K562 (cell line): ENCODE data around the gene DENND6A. TPM values are rescaled to one million over a fixed set of nuclear protein-coding genes. Genes with fewer than 3 reads are reported as not detected.

Experiments used
- ATAC-seq: fragments of 200-7000 bp; cut with Tn5 transposase; 3 replicates; pipeline ENCODE4 v1.9.1; 2020; ENCODE audit warnings: moderate library complexity
- BruUV-seq: library from RNA; stranded (reverse); fragments of 400-500 nt; replicated peaks from 2 replicates; lab custom pipeline; 2021; lab: Mats Ljungman, UMichigan
- CTCF ChIA-PET: fragments of 300-600 bp; formaldehyde crosslinking; extraction: SDS; loops from one replicate; lab custom pipeline; 2021; ENCODE audit warnings: low intra/inter-chr PET ratio; lab: Yijun Ruan, JAX
- POLR2A ChIA-PET: fragments of 300-600, 350-650 bp; sonication (Branson Sonifier 250); formaldehyde crosslinking; extraction: SDS; loops from one replicate; lab custom pipeline; 2021; ENCODE audit warnings: antibody characterized with exemption, inconsistent platforms; lab: Yijun Ruan, JAX
- DNase-seq, 4 experiments: peaks; one replicate each; pipeline versions ENCODE4 v3.0.0 to v3.0.0-alpha.2; 2011 to 2018; ENCODE audit warnings: low spot score in 3 of 4, mixed read lengths in 3 of 4; ENCODE audit errors: extremely low read depth in 1 of 4
- FAIRE-seq: peaks from 2 replicates; lab custom pipeline; 2011; peaks lifted over from hg19 to GRCh38; lab: Jason Lieb, UNC
- H2AFZ ChIP-seq: 2 replicates; pipeline ENCODE4 v1.6.0; 2011; ENCODE audit warnings: low read depth, low read length, control low read depth, inconsistent platforms
- H3K27ac ChIP-seq: fragments of 200-600 bp; 3 replicates; pipeline ENCODE4 v1.8.0; 2011; ENCODE audit warnings: low read depth, mild to moderate bottlenecking, control low read depth, inconsistent platforms, low read length, moderate library complexity, mixed read lengths; ENCODE audit errors: extremely low read depth
- H3K27me3 ChIP-seq, 2 experiments: fragments of 300-600 bp in 1 of 2; 2 replicates in 1 of 2; 3 replicates in 1 of 2; pipeline versions ENCODE4 v1.6.0 to v1.8.0; 2011; ENCODE audit warnings: inconsistent platforms in 2 of 2, low read length in 2 of 2, mild to moderate bottlenecking in 1 of 2, mixed read lengths in 1 of 2, moderate library complexity in 1 of 2; ENCODE audit not compliant: control insufficient read depth in 2 of 2, insufficient read depth in 2 of 2
- H3K36me3 ChIP-seq: fragments of 300-600 bp; 3 replicates; pipeline ENCODE4 v1.8.0; 2011; ENCODE audit warnings: mild to moderate bottlenecking, low read length, inconsistent platforms; ENCODE audit not compliant: control insufficient read depth, insufficient read depth
- H3K4me1 ChIP-seq, 2 experiments: fragments of 200-600 bp in 1 of 2; replicated peaks in 1 of 2; 2 replicates in 1 of 2; 3 replicates in 1 of 2; pipeline versions ENCODE4 v1.5.1 to v1.8.0; 2011; ENCODE audit warnings: inconsistent platforms in 2 of 2, low read length in 2 of 2, mild to moderate bottlenecking in 1 of 2, mixed read lengths in 1 of 2, moderate library complexity in 1 of 2; ENCODE audit not compliant: control insufficient read depth in 2 of 2, insufficient read depth in 2 of 2
- H3K4me2 ChIP-seq: 2 replicates; pipeline ENCODE4 v1.6.1; 2011; ENCODE audit warnings: low read length, control low read depth, inconsistent platforms, mixed read lengths; ENCODE audit not compliant: insufficient read depth
- H3K4me3 ChIP-seq: fragments of 200-600 bp; sonication (generic), shearing (Covaris generic); 2 replicates; pipeline ENCODE4 v1.5.1; 2016; ENCODE audit warnings: control low read depth, inconsistent platforms
- H3K79me2 ChIP-seq: fragments of 200-600 bp; 3 replicates; pipeline ENCODE4 v1.8.0; 2011; ENCODE audit warnings: low read length, inconsistent platforms; ENCODE audit not compliant: control insufficient read depth, insufficient read depth
- H3K9ac ChIP-seq, 2 experiments: 2 replicates each; pipeline versions ENCODE4 v1.6.0 to v1.6.1; 2011; ENCODE audit warnings: low read depth in 2 of 2, low read length in 2 of 2, control low read depth in 1 of 2, inconsistent platforms in 1 of 2, mild to moderate bottlenecking in 1 of 2, mixed read lengths in 1 of 2; ENCODE audit not compliant: insufficient read depth in 1 of 2
- H3K9me1 ChIP-seq: one replicate; pipeline ENCODE4 v1.6.0; 2011; ENCODE audit warnings: inconsistent platforms, mild to moderate bottlenecking, low read length, moderate library complexity; ENCODE audit not compliant: control insufficient read depth, insufficient read depth
- H3K9me3 ChIP-seq: replicated peaks from 2 replicates; pipeline ENCODE4 v1.5.1; 2011; ENCODE audit warnings: low read depth, low read length, inconsistent platforms; ENCODE audit not compliant: control insufficient read depth, insufficient read depth
- H4K20me1 ChIP-seq: replicated peaks from 2 replicates; pipeline ENCODE4 v1.6.1; 2011; ENCODE audit warnings: low read length, inconsistent platforms, mixed read lengths; ENCODE audit not compliant: control insufficient read depth, insufficient read depth
- ARID1B ChIP-seq: fragments of 450-650 bp; IDR thresholded peaks from 2 replicates; pipeline ENCODE4 v1.6.1; 2016; ENCODE audit warnings: antibody characterized with exemption, mild to moderate bottlenecking, inconsistent platforms
- CHD4 ChIP-seq: fragments of 200-600 bp; sonication (generic); IDR thresholded peaks from 3 replicates; pipeline ENCODE4 v1.6.1; 2012; ENCODE audit warnings: low read depth, mild to moderate bottlenecking, mixed read lengths, low read length, inconsistent platforms; ENCODE audit not compliant: insufficient read depth, insufficient replicate concordance, poor library complexity, severe bottlenecking
- LARP7 ChIP-seq: fragments of 450-650 bp; IDR thresholded peaks from 2 replicates; pipeline ENCODE4 v1.6.1; 2016
- MAFF ChIP-seq: IDR thresholded peaks from 2 replicates; pipeline ENCODE4 v1.6.1; 2012; ENCODE audit warnings: low read length, improper control_type of control experiment
- NFYB ChIP-seq: IDR thresholded peaks from 2 replicates; pipeline ENCODE4 v1.6.1; 2011; ENCODE audit warnings: mild to moderate bottlenecking, moderate library complexity; ENCODE audit not compliant: insufficient read length; ENCODE audit errors: extremely low read depth
- XRCC4 ChIP-seq: IDR thresholded peaks from one replicate; pipeline ENCODE4 v1.6.1; 2011; ENCODE audit not compliant: insufficient read depth, insufficient read length; ENCODE audit errors: extremely low read depth
- ZNF134 ChIP-seq: fragments of 250-450 bp; sonication (Bioruptor Pico); conservative IDR thresholded peaks from 2 replicates; pipeline ENCODE4 v1.4.0; 2020
- ZNF584 ChIP-seq: fragments of 200-800 bp; sonication (Bioruptor generic); IDR thresholded peaks from 2 replicates; pipeline ENCODE4 v1.6.1; 2016; ENCODE audit warnings: low read depth, mild to moderate bottlenecking, missing genetic modification characterization, missing compliant biosample characterization
- ZNF766 ChIP-seq: fragments of 200-800 bp; sonication (Bioruptor generic); conservative IDR thresholded peaks from 2 replicates; pipeline ENCODE4 v1.6.1; 2016; ENCODE audit warnings: missing genetic modification characterization, missing compliant biosample characterization
- WGBS: fragments of 100-300 bp; shearing (Covaris generic); methylation state at CpG from one replicate; pipeline ENCODE4 v1.1.6; 2016; ENCODE audit warnings: low coverage, mixed read lengths; ENCODE audit not compliant: insufficient coverage; ENCODE audit errors: missing lambda C conversion rate; 5-methylcytosine and 5-hydroxymethylcytosine counted together
- in situ Hi-C: fragments of 300-500 bp; cut with MboI; formaldehyde crosslinking; loops from 4 replicates; pipeline ENCODE4 v1.15.0; 2018; ENCODE audit warnings: inconsistent platforms, mixed read lengths
- intact Hi-C: fragments of 100-400 bp; cut with micrococcal nuclease; formaldehyde crosslinking; loops from 2 replicates; pipeline ENCODE4 v1.14.2; 2022
- polyA plus RNA-seq, 8 experiments: library from polyadenylated mRNA; depleted of rRNA in 4 of 8; stranded (reverse) in 5 of 8; unstranded in 3 of 8; fragments of >200 nt; fragmentation: Nextera tagmentation in 2 of 8; fragmentation: Illumina TruSeq in 1 of 8; extraction: Ambion mirVana in 2 of 8; extraction: Trizol in 1 of 8; gene quantifications; 2 replicates each; pipeline versions ENCODE4 v1.2.1 to v1.2.3, GENCODE V29; 2011 to 2014; ENCODE audit warnings: inconsistent platforms in 1 of 8, missing spikeins in 1 of 8
- total RNA-seq, 7 experiments: library from RNA; depleted of rRNA in 6 of 7; stranded (reverse); fragments of >200 nt in 6 of 7; fragmentation: Illumina TruSeq in 2 of 7; extraction: Trizol in 2 of 7; gene quantifications; 2 replicates each; pipeline versions ENCODE4 v1.2.1 to v1.2.3, GENCODE V29; 2011 to 2021; ENCODE audit warnings: low replicate concordance in 1 of 7
- TF ChIP-seq, protein P1 (sequence below): sonication (generic); formaldehyde crosslinking; IDR thresholded peaks from 2 replicates; pipeline ENCODE4 v1.8.0; 2023; ENCODE audit warnings: mild to moderate bottlenecking, missing genetic modification reagents
- TF ChIP-seq, protein P2 (sequence below): fragments of 250-450 bp; sonication (Bioruptor Pico); IDR thresholded peaks from 2 replicates; pipeline ENCODE4 v1.4.0; 2020
- TF ChIP-seq, protein P3 (sequence below): sonication (generic); formaldehyde crosslinking; IDR thresholded peaks from 2 replicates; pipeline ENCODE4 v1.4.0; 2020; ENCODE audit warnings: mild to moderate bottlenecking, missing genetic modification reagents

Gene DENND6A
- total and polyA plus RNA-seq, 9 of the 15 experiments (the other 6 are each of a cell fraction or from before 2014, with no cell fraction given), result 1.5 to 12.7 (median 7.1) TPM

DNA sequence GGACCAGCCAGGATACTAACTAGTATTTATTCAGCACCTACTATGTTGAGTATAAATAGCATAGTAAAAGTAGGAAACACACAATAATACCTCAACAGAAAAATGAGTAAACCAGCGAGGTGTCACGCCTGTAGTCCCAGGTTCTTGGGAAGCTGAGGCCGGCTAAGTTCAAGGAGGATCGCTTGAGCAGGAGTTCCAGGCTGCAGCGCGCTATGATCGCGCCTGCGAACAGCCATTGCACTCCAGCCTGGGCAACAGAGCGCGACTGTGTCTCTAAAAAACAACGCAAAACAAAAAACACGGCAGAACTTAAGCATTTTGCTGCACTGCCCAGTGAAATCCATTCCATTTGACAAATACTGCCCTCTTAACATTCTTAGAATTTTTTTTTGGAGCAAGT, 1.3 kb upstream of the DENND6A start:
- Histone ChIP-seq H3K4me2 (no peak overlapping the region), H3K79me2 (peaks cover 36% of the 10 kb centered on the region), H3K9ac (0 out of 4 replicates have a peak overlapping the region, but pooled peaks of 1 of the 2 experiments have one; percentile 65), H3K9me1 (no peaks in the 10 kb centered on the region), H3K27me3 (no peaks in the 10 kb centered on the region), H3K4me3 (no peak overlapping the region), H3K4me1 (peaks cover 4 to 7% of the 10 kb centered on the region in 2 experiments; a peak in 3 of 5 replicates), H2AFZ (0 out of 2 replicates have a peak overlapping the region, but pooled peaks have one; percentile 78), H4K20me1 (no peaks in the 10 kb centered on the region), H3K27ac (no peak overlapping the region), H3K9me3 (no peaks in the 10 kb centered on the region), H3K36me3 (no peaks in the 10 kb centered on the region)
- CTCF ChIA-PET, result no interaction called here
- POLR2A ChIA-PET, result interaction anchor here (0.7 kb wide), 1 partner anchor 96 kb away, joined by 3 read pairs; no protein-coding TSS in a partner anchor
- no peak for FAIRE-seq
- 91% methylated on average over 11 of the region's 13 CpGs for WGBS
- BruUV-seq, result no TSS peak
- intact Hi-C loops (loop anchor here (5.0 kb wide), 2 partner anchors 63 to 97 kb away; partner anchors contain the start of genes ARF4 and SLMAP), in situ Hi-C loops (no loop called here)
- ATAC-seq, result no peak
- no peak for DNase-seq
- TF ChIP-seq ZNF766 (CRISPR knock-in tag) (no peak), NFYB (no peak), XRCC4 (no peak), ZNF584 (CRISPR knock-in tag) (no peak), LARP7 (no peak), MAFF (no peak), CHD4 (no peak), ZNF134 (CRISPR knock-in tag) (no peak), ARID1B (no peak)
- TF ChIP-seq, protein P1, sequence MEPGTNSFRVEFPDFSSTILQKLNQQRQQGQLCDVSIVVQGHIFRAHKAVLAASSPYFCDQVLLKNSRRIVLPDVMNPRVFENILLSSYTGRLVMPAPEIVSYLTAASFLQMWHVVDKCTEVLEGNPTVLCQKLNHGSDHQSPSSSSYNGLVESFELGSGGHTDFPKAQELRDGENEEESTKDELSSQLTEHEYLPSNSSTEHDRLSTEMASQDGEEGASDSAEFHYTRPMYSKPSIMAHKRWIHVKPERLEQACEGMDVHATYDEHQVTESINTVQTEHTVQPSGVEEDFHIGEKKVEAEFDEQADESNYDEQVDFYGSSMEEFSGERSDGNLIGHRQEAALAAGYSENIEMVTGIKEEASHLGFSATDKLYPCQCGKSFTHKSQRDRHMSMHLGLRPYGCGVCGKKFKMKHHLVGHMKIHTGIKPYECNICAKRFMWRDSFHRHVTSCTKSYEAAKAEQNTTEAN, result no peak
- TF ChIP-seq, protein P2, sequence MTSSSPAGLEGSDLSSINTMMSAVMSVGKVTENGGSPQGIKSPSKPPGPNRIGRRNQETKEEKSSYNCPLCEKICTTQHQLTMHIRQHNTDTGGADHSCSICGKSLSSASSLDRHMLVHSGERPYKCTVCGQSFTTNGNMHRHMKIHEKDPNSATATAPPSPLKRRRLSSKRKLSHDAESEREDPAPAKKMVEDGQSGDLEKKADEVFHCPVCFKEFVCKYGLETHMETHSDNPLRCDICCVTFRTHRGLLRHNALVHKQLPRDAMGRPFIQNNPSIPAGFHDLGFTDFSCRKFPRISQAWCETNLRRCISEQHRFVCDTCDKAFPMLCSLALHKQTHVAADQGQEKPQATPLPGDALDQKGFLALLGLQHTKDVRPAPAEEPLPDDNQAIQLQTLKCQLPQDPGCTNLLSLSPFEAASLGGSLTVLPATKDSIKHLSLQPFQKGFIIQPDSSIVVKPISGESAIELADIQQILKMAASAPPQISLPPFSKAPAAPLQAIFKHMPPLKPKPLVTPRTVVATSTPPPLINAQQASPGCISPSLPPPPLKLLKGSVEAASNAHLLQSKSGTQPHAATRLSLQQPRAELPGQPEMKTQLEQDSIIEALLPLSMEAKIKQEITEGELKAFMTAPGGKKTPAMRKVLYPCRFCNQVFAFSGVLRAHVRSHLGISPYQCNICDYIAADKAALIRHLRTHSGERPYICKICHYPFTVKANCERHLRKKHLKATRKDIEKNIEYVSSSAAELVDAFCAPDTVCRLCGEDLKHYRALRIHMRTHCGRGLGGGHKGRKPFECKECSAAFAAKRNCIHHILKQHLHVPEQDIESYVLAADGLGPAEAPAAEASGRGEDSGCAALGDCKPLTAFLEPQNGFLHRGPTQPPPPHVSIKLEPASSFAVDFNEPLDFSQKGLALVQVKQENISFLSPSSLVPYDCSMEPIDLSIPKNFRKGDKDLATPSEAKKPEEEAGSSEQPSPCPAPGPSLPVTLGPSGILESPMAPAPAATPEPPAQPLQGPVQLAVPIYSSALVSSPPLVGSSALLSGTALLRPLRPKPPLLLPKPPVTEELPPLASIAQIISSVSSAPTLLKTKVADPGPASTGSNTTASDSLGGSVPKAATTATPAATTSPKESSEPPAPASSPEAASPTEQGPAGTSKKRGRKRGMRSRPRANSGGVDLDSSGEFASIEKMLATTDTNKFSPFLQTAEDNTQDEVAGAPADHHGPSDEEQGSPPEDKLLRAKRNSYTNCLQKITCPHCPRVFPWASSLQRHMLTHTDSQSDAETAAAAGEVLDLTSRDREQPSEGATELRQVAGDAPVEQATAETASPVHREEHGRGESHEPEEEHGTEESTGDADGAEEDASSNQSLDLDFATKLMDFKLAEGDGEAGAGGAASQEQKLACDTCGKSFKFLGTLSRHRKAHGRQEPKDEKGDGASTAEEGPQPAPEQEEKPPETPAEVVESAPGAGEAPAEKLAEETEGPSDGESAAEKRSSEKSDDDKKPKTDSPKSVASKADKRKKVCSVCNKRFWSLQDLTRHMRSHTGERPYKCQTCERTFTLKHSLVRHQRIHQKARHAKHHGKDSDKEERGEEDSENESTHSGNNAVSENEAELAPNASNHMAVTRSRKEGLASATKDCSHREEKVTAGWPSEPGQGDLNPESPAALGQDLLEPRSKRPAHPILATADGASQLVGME (CRISPR knock-in tag), result no peak
- TF ChIP-seq, protein P3, sequence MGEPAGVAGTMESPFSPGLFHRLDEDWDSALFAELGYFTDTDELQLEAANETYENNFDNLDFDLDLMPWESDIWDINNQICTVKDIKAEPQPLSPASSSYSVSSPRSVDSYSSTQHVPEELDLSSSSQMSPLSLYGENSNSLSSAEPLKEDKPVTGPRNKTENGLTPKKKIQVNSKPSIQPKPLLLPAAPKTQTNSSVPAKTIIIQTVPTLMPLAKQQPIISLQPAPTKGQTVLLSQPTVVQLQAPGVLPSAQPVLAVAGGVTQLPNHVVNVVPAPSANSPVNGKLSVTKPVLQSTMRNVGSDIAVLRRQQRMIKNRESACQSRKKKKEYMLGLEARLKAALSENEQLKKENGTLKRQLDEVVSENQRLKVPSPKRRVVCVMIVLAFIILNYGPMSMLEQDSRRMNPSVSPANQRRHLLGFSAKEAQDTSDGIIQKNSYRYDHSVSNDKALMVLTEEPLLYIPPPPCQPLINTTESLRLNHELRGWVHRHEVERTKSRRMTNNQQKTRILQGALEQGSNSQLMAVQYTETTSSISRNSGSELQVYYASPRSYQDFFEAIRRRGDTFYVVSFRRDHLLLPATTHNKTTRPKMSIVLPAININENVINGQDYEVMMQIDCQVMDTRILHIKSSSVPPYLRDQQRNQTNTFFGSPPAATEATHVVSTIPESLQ (CRISPR knock-in tag), result no peak
